NCI-H510A (cell line): ENCODE data around the gene AARS1.
"Not testable (repeated sequence)": the region's sequence is repeated elsewhere in the genome, so short reads cannot be mapped to it uniquely, and the experiment has no call there.

ENCODE experiments used
- DNase-seq: peaks from one replicate; lab custom pipeline; 2025; lab: John Stamatoyannopoulos, UW

AARS1 gene

GRCh38 chr16:70289229-70290094 lies at the start of gene AARS1:
Gene AARS1, minus strand, starts transcription at chr16:70289506. Its CDS starts 6,743 bp downstream, at chr16:70282763.
- DNase-seq: peak; percentile 94

DNA sequence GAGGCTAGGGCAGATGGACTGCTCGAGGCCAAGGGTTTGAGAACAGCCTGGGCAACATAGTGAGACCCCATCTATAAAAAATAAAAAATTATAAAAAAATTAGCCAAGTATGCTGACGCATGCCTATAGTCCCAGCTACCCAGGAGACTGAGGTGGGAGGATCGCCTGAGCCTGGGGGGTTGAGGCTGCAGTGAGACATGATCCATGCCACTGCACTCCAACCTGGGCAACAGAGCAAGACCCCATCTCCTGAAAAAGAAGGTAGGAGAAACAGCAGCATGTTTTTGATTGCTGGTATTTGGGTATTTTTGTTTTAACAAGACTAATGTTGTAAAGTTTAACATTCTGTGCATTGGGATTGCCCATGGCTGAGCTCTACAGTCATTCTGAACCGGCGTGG lies 48.5 kb upstream of the AARS1 start:
- DNase-seq: no peak

DNA sequence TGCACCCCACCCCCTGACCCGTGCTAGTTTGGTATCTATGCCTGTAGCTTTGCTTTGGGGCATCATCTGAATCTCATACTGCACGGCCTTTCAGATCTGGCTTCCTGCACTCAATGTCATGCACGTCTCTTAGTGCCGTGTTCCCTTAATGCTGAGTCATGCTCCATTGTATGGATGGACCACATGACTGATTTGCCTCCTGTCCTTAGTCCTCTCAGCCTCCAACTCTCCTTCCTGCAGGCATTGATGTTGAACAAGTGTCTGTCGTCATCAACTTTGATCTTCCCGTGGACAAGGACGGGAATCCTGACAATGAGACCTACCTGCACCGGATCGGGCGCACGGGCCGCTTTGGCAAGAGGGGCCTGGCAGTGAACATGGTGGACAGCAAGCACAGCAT lies 43.4 kb upstream of the AARS1 start:
- not testable (repeated sequence) for DNase-seq

DNA sequence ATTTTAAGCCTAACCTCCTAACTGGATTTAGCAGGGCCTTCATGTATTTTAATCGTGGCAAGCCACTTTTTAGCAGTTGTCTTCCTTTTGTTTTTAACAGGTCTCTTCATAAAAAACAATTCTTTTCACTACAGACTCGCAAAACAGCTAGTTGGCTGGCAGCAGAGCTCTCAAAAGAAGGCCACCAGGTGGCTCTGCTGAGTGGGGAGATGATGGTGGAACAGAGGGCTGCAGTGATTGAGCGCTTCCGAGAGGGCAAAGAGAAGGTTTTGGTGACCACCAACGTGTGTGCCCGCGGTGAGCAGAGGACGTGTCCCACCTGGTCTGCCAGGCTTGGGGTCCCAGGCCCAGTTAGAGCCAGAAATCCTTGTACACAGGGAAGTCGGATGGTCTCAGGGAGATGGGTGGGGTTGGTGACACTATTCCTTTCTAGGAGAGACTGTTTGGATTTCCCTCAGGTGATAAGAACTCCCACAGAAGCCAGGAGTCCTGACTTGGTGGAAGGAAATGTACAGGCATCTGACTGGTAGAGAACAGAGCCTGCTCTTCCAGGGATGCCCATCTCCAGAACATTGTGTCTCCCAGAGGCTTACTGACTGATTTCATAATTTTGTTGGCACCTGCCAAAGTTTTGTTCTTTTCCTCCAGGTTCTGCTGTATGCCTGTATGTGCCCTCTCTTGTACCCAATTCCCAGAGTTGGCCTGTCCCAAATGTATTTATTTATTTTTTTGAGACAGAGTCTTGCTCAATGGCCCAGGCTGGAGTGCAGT lies 42.5 kb upstream of the AARS1 start:
- DNase-seq: no peak

- no peak for DNase-seq
Measured at GRCh38 chr16:70331091-70331490, 41.8 kb upstream of the AARS1 start.

DNA sequence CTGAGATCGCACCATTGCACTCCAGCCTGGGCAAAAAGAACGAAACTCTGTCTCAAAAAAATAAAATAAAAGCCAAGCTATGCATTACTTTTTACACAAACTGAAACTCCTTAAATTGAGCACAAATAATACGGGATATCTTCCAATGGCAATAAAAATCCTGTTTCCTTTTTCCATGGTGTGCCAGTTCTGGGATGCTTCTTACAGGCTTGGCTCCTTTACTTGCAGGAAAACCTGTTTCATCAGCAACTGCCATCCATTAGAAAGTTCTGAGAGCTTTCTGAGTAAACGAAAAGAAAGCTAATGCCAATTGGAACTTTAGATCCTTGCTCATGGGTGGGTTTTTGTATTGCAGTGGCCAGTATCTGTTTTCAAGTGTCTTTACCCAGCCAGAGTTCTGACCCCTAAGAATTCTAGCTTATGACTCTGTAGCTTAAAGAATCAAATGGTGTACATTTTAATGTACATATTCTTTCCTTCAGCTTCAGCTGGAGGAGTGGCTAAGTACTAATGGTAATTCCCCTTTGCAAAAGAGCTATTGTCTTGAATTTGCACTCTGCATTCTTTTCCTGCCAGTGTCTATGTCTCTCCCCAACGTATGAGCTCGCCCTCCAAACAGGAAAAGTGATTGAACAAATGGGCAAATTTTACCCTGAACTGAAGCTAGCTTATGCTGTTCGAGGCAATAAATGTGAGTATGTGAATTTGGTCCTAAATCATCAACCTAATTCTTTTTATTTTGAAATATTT lies 35.9 kb upstream of the AARS1 start:
- DNase-seq: no peak

GRCh38 chr16:70320121-70320520 lies 30.8 kb upstream of the AARS1 start:
- no peak for DNase-seq

DNA sequence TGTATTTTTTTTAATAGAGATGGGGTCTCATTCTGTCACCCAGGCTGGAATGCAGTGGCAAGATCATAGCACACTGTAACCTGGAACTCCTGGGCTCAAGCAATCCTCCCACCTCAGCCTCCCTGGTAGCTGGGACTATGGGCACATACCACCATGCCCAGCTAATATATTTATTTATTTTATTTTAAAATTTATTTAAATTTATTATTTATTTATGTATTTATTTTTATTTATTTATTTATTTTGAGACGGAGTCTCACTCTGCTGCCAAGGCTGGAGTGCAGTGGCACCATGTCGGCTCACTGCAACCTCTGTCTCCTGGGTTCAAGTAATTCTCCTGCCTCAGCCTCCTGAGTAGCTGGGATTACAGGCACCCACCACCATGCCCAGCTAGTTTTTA lies 18.4 kb upstream of the AARS1 start:
- DNase-seq: not testable (repeated sequence)

DNA sequence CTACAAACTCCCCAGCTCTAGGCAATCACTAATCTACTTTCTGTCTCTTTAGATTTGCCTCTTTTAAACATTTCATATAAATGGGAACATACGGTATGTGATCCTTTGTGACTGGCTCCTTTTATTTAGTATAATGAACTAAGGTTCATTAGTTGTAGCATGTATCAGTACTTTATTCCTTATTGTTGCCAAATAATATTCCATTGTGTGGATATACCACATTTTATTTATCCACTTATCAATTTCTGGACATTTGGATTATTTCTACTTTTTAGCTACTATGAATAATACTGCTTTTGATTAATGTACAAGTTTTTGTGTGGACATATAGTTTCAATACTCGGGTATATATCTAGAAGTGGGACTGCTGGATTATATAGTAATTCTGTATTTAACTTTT lies 17.6 kb upstream of the AARS1 start:
- DNase-seq: no peak

DNA sequence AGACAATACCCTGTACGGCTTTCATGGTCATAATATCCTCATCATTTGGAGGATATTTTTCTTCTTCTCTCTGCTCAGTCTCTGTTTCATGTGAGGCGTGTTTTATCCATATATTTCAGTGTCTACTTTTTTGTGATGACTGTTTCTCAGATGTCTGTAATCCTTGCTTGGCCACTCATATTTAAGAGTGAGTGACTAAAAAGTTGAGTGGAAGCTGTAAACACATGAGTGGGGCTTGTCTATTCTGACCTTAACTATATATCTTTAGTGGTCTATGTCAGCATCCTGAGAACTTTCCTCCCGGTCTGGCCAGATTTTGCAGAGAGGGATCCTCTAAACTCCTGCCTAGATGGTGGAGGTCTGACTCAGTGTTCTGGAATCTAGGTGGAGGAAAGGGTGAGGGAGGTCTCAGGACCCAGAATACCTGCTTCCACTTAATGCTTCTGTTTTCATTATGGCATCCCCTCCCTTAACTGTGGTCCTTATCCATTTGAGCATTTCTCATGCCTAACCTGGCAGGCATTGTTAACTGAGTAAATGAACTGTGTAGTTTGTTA lies 15.7 kb upstream of the AARS1 start:
- no peak for DNase-seq

GRCh38 chr16:70302745-70303144 lies 13.4 kb upstream of the AARS1 start:
- no peak for DNase-seq

GRCh38 chr16:70301121-70301520 lies 11.8 kb upstream of the AARS1 start:
- no peak for DNase-seq

GRCh38 chr16:70298988-70299938 lies 10.0 kb upstream of the AARS1 start, which contains the start of gene DDX19B:
Gene DDX19B, plus strand, starts transcription at chr16:70299186. Its CDS starts 112 bp downstream, at chr16:70299298.
- DNase-seq: peak; percentile 63

- DNase-seq: no peak
Measured at GRCh38 chr16:70295634-70296033, 6.3 kb upstream of the AARS1 start.

GRCh38 chr16:70294385-70295025 lies 5.2 kb upstream of the AARS1 start:
- DNase-seq: no peak

DNA sequence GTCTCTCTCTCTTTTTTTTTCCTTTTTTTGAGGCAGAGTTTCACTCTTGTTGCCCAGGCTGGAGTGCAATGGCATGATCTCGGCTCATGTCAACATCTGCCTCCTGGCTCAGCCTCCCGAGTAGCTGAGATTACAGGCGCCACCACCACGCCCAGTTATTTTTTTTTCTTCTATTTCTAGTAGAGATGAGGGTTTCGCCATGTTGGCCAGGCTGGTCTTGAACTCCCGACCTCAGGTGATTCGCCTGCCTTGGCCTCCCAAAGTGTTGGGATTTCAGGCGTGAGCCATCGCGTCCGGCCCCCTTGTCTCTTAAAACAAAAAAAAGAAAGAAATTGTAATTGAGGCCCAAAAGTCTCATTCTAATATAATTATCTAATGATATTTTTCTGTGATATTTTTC lies 2.8 kb upstream of the AARS1 start:
- not testable (repeated sequence) for DNase-seq

- no peak for DNase-seq
Measured at GRCh38 chr16:70290949-70291519, 1.7 kb upstream of the AARS1 start.

DNA sequence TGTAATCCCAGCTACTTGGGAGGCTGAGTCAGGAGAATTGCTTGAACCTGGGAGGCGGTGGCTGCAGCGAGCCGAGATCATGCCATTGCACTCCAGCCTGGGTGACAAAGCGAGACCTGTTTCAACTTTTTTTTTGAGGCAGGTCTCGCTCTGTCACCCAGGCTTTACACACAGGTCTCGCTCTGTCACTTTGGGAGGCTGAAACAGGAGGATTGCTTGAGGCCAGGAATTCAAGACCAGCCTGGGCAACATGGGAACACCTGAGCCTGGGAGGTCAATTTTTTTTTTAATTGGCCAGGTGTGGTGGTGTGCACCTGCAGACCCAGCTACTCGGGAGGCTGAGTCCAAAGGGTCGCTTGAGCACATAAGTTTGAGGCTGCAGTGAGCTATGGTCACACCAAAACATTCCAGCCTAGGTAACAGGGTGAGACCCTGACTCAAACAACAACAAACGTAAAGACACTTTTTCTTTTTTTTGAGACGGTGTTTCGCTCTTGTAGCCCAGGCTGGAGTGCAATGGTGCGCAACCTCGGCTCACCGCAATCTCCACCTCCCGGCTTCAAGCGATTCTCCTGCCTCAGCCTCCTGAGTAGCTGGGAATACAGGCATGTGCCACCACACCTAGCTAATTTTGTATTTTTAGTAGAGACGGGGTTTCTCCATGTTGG lies 1.9 kb downstream of the AARS1 start:
- DNase-seq: not testable (repeated sequence)

DNA sequence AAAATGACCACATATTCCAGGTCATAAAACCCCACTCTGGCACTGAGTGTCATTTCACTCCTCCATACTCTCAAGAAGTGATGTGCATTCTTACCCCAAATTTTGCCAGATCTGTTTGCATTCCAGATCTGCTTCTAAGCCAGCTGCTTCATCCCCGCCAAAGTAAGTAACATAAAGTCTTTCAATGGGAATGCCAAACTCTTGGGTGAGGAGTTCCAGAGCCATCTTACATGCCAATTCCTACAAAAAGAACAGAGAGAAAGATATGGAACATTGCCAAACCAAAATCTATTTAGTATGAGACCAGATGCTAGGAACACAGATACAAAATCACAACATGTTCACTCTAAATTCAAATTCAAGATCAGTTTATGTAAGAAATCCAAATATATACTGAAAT lies 12.9 kb downstream of the AARS1 start:
- DNase-seq: no peak
